MG63 (cell line): ENCODE measurements around the gene CCDC39. TPM values are rescaled to one million over a fixed set of nuclear protein-coding genes. Genes with fewer than 3 reads are reported as not detected.
"Not testable (repeated sequence)": the region's sequence is repeated elsewhere in the genome, so short reads cannot be mapped to it uniquely, and the experiment has no call there.

Source experiments
- DNase-seq: peaks from one replicate; pipeline ENCODE4 v3.0.0-alpha.2; 2020
- H3K27me3 ChIP-seq: fragments of 250-450 bp; sonication (Bioruptor Pico); 2 replicates; pipeline ENCODE4 v1.5.1; 2020; ENCODE audit warnings: mild to moderate bottlenecking, moderate library complexity
- H3K36me3 ChIP-seq: fragments of 250-450 bp; sonication (Bioruptor Pico); 2 replicates; pipeline ENCODE4 v1.5.1; 2020; ENCODE audit warnings: mild to moderate bottlenecking, moderate library complexity
- H3K4me3 ChIP-seq: fragments of 250-450 bp; sonication (Bioruptor Pico); 2 replicates; pipeline ENCODE4 v1.5.1; 2020; ENCODE audit warnings: mild to moderate bottlenecking, moderate library complexity
- H3K9me3 ChIP-seq: fragments of 250-450 bp; sonication (Bioruptor Pico); 2 replicates; pipeline ENCODE4 v1.5.1; 2020; ENCODE audit warnings: mild to moderate bottlenecking, moderate library complexity
- total RNA-seq: library from RNA; depleted of rRNA; stranded (reverse); fragments of >200 nt; shearing (Covaris generic); gene quantifications from 2 replicates; pipeline ENCODE4 v1.2.3, GENCODE V29; 2014; ENCODE audit warnings: low replicate concordance; rRNA removed

CCDC39 gene
- total RNA-seq, 1 experiment from 2014 or later: not detected

DNA sequence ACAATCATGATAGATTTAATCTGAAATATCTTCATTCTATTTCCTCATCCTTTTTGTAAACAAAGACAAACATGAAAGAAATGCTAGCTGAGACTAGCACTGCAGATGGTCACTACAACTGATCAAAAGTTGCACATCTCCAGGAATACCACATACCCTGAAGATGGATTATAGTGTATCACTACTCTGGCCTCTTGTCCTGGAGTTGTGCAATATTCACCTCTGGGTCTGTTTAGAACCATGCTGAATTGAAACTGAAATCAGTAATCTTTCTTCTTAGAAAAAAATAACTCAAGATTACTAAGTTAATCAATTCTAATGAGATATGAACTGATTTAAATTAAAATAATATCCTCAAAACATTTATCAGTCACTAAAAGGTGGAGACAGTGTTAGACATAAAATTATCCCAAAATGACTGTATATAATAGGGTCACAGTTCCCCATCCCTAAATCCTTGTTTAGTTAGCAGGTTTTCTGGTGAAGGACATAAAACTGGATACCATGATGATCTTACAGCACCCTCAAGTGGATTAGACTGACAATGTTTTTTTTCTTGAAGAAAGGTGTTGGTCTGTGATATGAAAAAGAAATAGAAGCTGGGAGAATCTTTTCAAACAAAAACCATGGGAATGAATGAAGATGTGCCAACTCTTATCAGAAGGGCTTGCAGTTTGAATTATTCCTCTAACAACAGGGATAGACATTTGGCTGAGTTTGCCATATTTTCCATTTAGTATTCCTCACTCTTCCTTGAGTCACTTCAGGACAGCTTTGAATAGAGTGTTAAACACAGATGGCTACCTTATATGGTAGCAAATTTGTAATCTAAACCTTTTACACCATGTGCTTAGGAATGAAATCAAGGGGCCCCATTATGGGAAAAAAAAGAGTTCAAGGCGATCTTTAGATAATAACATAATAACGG, 84.4 kb downstream of the CCDC39 start:
- no peak overlapping the region for H3K4me3 ChIP-seq
- DNase-seq: no peak
- H3K9me3 ChIP-seq: no peaks in the 10 kb centered on the region
- H3K27me3 ChIP-seq: no peaks in the 10 kb centered on the region
- no peaks in the 10 kb centered on the region for H3K36me3 ChIP-seq

DNA sequence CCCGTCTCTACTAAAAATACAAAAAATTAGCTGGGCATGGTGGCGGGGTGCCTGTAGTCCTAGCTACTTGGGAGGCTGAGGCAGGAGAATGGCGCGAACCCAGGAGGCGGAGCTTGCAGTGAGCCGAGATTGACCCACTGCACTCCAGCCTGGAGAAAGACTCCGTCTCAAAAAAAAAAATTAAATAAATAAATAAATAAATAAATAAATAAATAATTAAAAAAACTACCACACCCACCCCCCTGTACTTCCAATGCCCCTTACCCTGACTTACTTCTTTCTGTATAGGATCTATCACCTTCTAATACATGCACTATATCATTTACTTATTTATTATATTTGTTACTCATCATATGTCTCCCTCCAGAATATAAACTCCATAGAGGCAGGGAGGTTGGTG, 85.7 kb downstream of the CCDC39 start:
- H3K36me3 ChIP-seq, H3K27me3 ChIP-seq, H3K9me3 ChIP-seq, H3K4me3 ChIP-seq, DNase-seq: not testable (repeated sequence)

DNA sequence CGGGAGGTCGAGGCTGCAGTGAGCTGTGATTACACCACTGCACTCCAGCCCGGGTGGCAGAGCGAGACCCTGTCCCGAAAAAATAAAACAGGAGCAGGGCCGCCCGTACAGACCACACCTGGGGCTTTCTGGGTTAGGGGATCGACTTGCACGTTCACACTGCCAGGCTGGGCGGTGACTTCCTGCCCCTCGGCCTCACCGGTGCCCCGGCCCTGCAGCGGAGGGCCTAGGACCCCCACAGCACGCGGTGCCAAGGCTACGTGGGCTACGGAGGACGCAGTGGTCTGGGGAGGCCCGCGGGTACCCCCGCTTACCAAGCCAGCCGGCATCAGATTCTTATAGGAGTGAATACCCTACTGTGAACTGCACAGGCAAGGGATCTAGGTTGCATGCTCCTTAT, 88.9 kb downstream of the CCDC39 start:
- Histone ChIP-seq H3K9me3 (no peaks in the 10 kb centered on the region), H3K4me3 (no peak overlapping the region), H3K27me3 (no peaks in the 10 kb centered on the region), H3K36me3 (no peaks in the 10 kb centered on the region)
- DNase-seq: no peak

DNA sequence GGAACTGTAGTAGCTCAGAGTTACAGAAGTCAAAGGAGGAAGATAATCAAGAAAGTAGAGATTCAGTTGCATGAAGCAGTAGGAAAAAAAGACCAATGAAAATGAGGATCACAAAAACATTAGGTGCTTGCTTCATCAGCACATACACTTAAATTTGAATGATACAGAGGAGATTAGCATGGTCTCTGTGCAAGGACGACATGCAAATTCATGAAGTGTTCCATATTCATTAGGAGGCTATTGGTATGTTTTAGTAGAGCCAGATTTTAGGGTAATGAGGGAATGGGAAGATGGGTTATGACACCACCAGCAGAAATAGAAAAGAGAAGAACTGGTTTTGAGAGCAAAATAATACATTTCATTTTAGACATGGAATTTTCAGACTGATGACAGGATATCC, 98.4 kb downstream of the CCDC39 start:
- no peaks in the 10 kb centered on the region; the same call in 1 of the 2 replicates for H3K27me3 ChIP-seq
- no peaks in the 10 kb centered on the region for H3K36me3 ChIP-seq
- no peak for DNase-seq

DNA sequence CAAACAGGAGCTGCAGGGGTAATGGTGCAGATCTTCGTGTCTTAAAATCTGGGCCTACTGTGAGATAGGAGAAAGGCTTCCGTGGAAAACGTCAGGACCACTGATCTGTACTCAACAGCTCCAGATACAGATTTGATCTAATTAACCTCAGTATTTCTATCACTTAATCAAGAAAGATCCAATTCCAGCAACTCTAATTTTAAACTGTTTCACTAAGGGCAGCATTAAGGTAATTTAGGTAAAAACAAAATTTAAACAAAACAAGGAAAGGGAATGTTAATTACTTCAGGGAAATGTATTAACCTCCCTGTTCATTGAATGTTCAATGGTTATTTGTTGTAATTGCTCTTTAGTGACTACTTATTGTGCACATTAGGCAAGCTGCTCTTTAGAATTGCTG, 103.7 kb downstream of the CCDC39 start:
- Histone ChIP-seq H3K9me3 (no peaks in the 10 kb centered on the region; the same call in 1 of the 2 replicates), H3K27me3 (no peaks in the 10 kb centered on the region), H3K4me3 (no peak overlapping the region), H3K36me3 (no peaks in the 10 kb centered on the region)
- no peak for DNase-seq

More for the DNA sequence above, 98.4 kb downstream of the CCDC39 start:
- no peaks in the 10 kb centered on the region for H3K9me3 ChIP-seq
- H3K4me3 ChIP-seq: no peak overlapping the region

DNA sequence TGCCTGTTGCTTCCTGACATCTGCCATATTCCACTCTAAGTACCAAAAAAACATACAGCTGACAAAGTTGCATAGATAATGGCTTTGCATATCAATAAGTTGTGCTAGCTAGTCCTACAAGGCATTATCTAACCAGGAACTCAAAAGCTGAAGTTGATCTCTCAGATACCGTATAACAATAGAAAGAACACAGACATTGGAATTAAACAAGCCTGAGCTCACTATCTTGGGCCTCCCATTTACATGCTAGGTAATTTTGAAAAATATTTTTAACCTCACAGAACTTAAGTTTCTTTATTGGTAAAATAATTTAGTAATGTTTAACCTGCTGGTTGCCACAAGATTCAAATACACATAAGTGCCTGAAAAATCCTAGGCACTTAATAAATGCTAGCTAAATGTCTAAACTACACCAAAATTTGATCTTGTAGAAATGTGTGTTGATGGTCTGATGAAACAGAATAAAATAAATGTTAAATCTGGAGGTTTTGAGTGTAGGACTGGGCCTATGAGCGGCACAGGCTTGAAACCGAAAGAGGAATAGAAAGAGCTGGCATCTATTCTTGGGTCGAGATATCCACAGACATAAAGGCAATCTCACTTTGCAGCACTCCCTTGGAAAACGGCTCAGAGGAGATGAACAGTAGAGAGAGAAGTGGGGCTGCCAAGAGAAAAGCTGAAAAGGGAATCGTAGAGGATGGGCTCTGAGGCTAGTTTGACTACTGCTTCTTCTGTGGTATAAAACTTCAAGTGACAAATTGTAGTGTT, 107.3 kb downstream of the CCDC39 start:
- Histone ChIP-seq H3K27me3 (no peaks in the 10 kb centered on the region), H3K4me3 (no peak overlapping the region), H3K9me3 (no peaks in the 10 kb centered on the region; the same call in 1 of the 2 replicates), H3K36me3 (no peaks in the 10 kb centered on the region)
- no peak for DNase-seq

- H3K4me3 ChIP-seq: no peak overlapping the region
- H3K36me3 ChIP-seq: no peaks in the 10 kb centered on the region
- H3K27me3 ChIP-seq: no peaks in the 10 kb centered on the region
- no peaks in the 10 kb centered on the region; the same call in 1 of the 2 replicates for H3K9me3 ChIP-seq
- no peak for DNase-seq
Measured at GRCh38 chr3:180570238-180570637, 109.1 kb downstream of the CCDC39 start.

GRCh38 chr3:180564676-180565075, 114.6 kb downstream of the CCDC39 start:
- Histone ChIP-seq H3K4me3 (no peak overlapping the region), H3K36me3 (no peaks in the 10 kb centered on the region), H3K9me3 (0 out of 2 replicates have a peak, but pooled peaks cover under 1% of the 10 kb centered on the region), H3K27me3 (no peaks in the 10 kb centered on the region)
- DNase-seq: no peak

Other genes with a start within 250 kb of the CCDC39 start
- gene TTC14, start 77.3 kb downstream of the CCDC39 start, total RNA-seq: 51.0 and 56.5 TPM in 2 replicates
- gene FXR1, start 233.2 kb upstream of the CCDC39 start, total RNA-seq: 145 and 234 TPM in 2 replicates